Naive thymus-derived CD8-positive, alpha-beta T cell (primary cell): ENCODE measurements around the gene DBH. TPM values are rescaled to one million over a fixed set of nuclear protein-coding genes. Genes with fewer than 3 reads are reported as not detected.
"Not testable (repeated sequence)": the region's sequence is repeated elsewhere in the genome, so short reads cannot be mapped to it uniquely, and the experiment has no call there.

Experiments used
- ATAC-seq, 2 donors: fragments of 150-1000 bp; cut with Tn5 transposase in 1 of 2; sonication (Bioruptor Pico), chemical (Tn5 transposase) in 1 of 2; 1 replicate in 1 of 2; 2 replicates in 1 of 2; pipeline ENCODE4 v1.10.0; 2021; ENCODE audit warnings: mild to moderate bottlenecking in 2 of 2, moderate library complexity in 2 of 2
- POLR2A ChIA-PET: fragments of 350-600 bp; sonication (Branson Sonifier 250); formaldehyde crosslinking; loops from one replicate; lab custom pipeline; 2021; ENCODE audit warnings: antibody characterized with exemption; lab: Charles Lee
- DNase-seq, 10 donors: peaks; one replicate each; pipeline versions ENCODE4 v3.0.0 to v3.0.0-alpha.2; 2020 to 2022
- H3K27ac Mint-ChIP-seq, 10 donors: one replicate each; pipeline ENCODE4 v1.8.0; 2020 to 2022; ENCODE audit warnings: mild to moderate bottlenecking in 10 of 10, mixed read lengths in 10 of 10, moderate library complexity in 4 of 10, inconsistent platforms in 1 of 10
- H3K27me3 Mint-ChIP-seq, 5 donors: one replicate each; pipeline ENCODE4 v1.8.0; 2021 to 2022; ENCODE audit warnings: mixed read lengths in 5 of 5
- H3K36me3 Mint-ChIP-seq, 3 donors: one replicate each; pipeline ENCODE4 v1.8.0; 2020 to 2022; ENCODE audit warnings: mixed read lengths in 3 of 3, mild to moderate bottlenecking in 2 of 3, inconsistent platforms in 1 of 3
- H3K4me1 Mint-ChIP-seq, 4 donors: one replicate each; pipeline ENCODE4 v1.8.0; 2021 to 2022; ENCODE audit warnings: mixed read lengths in 4 of 4
- H3K4me3 Mint-ChIP-seq, 10 donors: one replicate each; pipeline ENCODE4 v1.8.0; 2020 to 2022; ENCODE audit warnings: mild to moderate bottlenecking in 10 of 10, mixed read lengths in 10 of 10, moderate library complexity in 6 of 10, inconsistent platforms in 1 of 10
- H3K9me3 Mint-ChIP-seq, 9 donors: one replicate each; pipeline ENCODE4 v1.8.0; 2020 to 2022; ENCODE audit warnings: mixed read lengths in 9 of 9, mild to moderate bottlenecking in 3 of 9, inconsistent platforms in 1 of 9, moderate library complexity in 1 of 9
- polyA plus RNA-seq, 3 donors: library from polyadenylated mRNA; unstranded; fragments of 300-500 nt; fragmentation: Illumina TruSeq; gene quantifications; one replicate each; pipeline ENCODE4 v1.2.3, GENCODE V29; 2021
- total RNA-seq, 8 experiments: library from RNA in 2 of 8; stranded (reverse) in 2 of 8; gene quantifications; one replicate each; pipeline ENCODE4 v1.2.3 and lab custom pipeline; 2021 to 2026

Gene DBH
- total and polyA plus RNA-seq, 5 experiments from 2014 or later, result not detected

- Mint-ChIP-seq H3K27ac (no peak overlapping the region), H3K4me1 (peaks cover 3 to 17% (median 14%) of the 10 kb centered on the region in 4 donors), H3K36me3 (no peaks in the 10 kb centered on the region), H3K4me3 (no peak overlapping the region), H3K9me3 (peaks cover 0 to 2% (median 0%) of the 10 kb centered on the region in 9 donors), H3K27me3 (peaks cover 3 to 35% (median 29%) of the 10 kb centered on the region in 5 donors)
- no peak for DNase-seq
- POLR2A ChIA-PET, result no interaction called here
- ATAC-seq, result no peak
Measured at GRCh38 chr9:133614678-133615077, 21.5 kb upstream of the DBH start.

GRCh38 chr9:133615186-133615585 is 21.0 kb upstream of the DBH start:
- ATAC-seq (no peak), DNase-seq (no peak)
- POLR2A ChIA-PET, result no interaction called here
- H3K27ac Mint-ChIP-seq, result no peak overlapping the region
- peaks cover 0 to 2% (median 0%) of the 10 kb centered on the region in 9 donors for H3K9me3 Mint-ChIP-seq
- peaks cover 7 to 21% (median 18%) of the 10 kb centered on the region in 4 donors for H3K4me1 Mint-ChIP-seq
- no peak overlapping the region for H3K4me3 Mint-ChIP-seq
- H3K36me3 Mint-ChIP-seq, result no peaks in the 10 kb centered on the region
- peaks cover 0 to 30% (median 23%) of the 10 kb centered on the region in 5 donors for H3K27me3 Mint-ChIP-seq

- peaks cover 8 to 27% (median 22%) of the 10 kb centered on the region in 4 donors for H3K4me1 Mint-ChIP-seq
- POLR2A ChIA-PET, result no interaction called here
- H3K4me3 Mint-ChIP-seq, result no peak overlapping the region
- peak overlapping the region in 1 of 10 donors; percentile 49 for H3K27ac Mint-ChIP-seq
- H3K27me3 Mint-ChIP-seq, result peaks cover 0 to 25% (median 18%) of the 10 kb centered on the region in 5 donors
- H3K9me3 Mint-ChIP-seq, result no peaks in the 10 kb centered on the region
- H3K36me3 Mint-ChIP-seq, result no peaks in the 10 kb centered on the region
- ATAC-seq, result no peak
- no peak for DNase-seq
Measured at GRCh38 chr9:133615606-133616188, 20.5 kb upstream of the DBH start.

GRCh38 chr9:133616643-133617405 is 19.3 kb upstream of the DBH start:
- Mint-ChIP-seq H3K27me3 (peaks cover 0 to 14% (median 8%) of the 10 kb centered on the region in 5 donors), H3K9me3 (no peaks in the 10 kb centered on the region), H3K36me3 (no peaks in the 10 kb centered on the region), H3K4me3 (no peak overlapping the region), H3K27ac (no peak overlapping the region), H3K4me1 (peaks cover 12 to 34% (median 31%) of the 10 kb centered on the region in 4 donors)
- DNase-seq, result no peak
- no peak for ATAC-seq
- POLR2A ChIA-PET, result no interaction called here

GRCh38 chr9:133618726-133619125 is 17.4 kb upstream of the DBH start:
- H3K4me3 Mint-ChIP-seq, result no peak overlapping the region

GRCh38 chr9:133619791-133620190 is 16.4 kb upstream of the DBH start:
- Mint-ChIP-seq H3K36me3 (no peaks in the 10 kb centered on the region), H3K9me3 (peaks cover 0 to 6% (median 0%) of the 10 kb centered on the region in 9 donors), H3K4me3 (peak overlapping the region; percentile 7 to 70 (median 52)), H3K27me3 (peaks cover 0 to 9% (median 0%) of the 10 kb centered on the region in 5 donors), H3K4me1 (peaks cover 15 to 43% (median 38%) of the 10 kb centered on the region in 4 donors), H3K27ac (peak overlapping the region in 4 of 10 donors; percentile 1 to 86 (median 54))
- DNase-seq (peak in 9 of 10 donors; percentile 38 to 69 (median 53)), ATAC-seq (peak; percentile 98 to 99)
- POLR2A ChIA-PET, result no interaction called here

More at GRCh38 chr9:133618726-133619125, 17.4 kb upstream of the DBH start:
- Mint-ChIP-seq H3K4me1 (peaks cover 15 to 43% (median 38%) of the 10 kb centered on the region in 4 donors), H3K9me3 (no peaks in the 10 kb centered on the region), H3K27me3 (peaks cover 0 to 9% (median under 1%) of the 10 kb centered on the region in 5 donors), H3K27ac (peak overlapping the region in 2 of 10 donors; percentile 63 to 81), H3K36me3 (no peaks in the 10 kb centered on the region)
- ATAC-seq, result no peak
- POLR2A ChIA-PET, result no interaction called here
- no peak for DNase-seq

- DNase-seq, result no peak
- peak overlapping the region in 2 of 10 donors; percentile 17 to 72 for H3K27ac Mint-ChIP-seq
Measured at GRCh38 chr9:133621725-133622267, 14.4 kb upstream of the DBH start.

GRCh38 chr9:133622555-133622954 is 13.6 kb upstream of the DBH start:
- H3K27me3 Mint-ChIP-seq, result peaks cover 0 to 12% (median 0%) of the 10 kb centered on the region in 5 donors
- ATAC-seq (no peak), DNase-seq (no peak)
- POLR2A ChIA-PET, result no interaction called here
- H3K27ac Mint-ChIP-seq, result peak overlapping the region in 1 of 10 donors; percentile 12
- peak overlapping the region in 1 of 10 donors; percentile 2 for H3K4me3 Mint-ChIP-seq
- H3K4me1 Mint-ChIP-seq, result peaks cover 15 to 43% (median 38%) of the 10 kb centered on the region in 4 donors
- peaks cover 0 to 17% (median 8%) of the 10 kb centered on the region in 3 donors for H3K36me3 Mint-ChIP-seq
- peaks cover 0 to 23% (median 9%) of the 10 kb centered on the region in 9 donors for H3K9me3 Mint-ChIP-seq

More at GRCh38 chr9:133621725-133622267, 14.4 kb upstream of the DBH start:
- POLR2A ChIA-PET, result no interaction called here
- no peak for ATAC-seq
- peaks cover 15 to 43% (median 38%) of the 10 kb centered on the region in 4 donors for H3K4me1 Mint-ChIP-seq
- peaks cover 0 to 16% (median 8%) of the 10 kb centered on the region in 9 donors for H3K9me3 Mint-ChIP-seq
- peak overlapping the region in 6 of 10 donors; percentile 0 to 59 (median 34) for H3K4me3 Mint-ChIP-seq
- H3K27me3 Mint-ChIP-seq, result peaks cover 0 to 12% (median 0%) of the 10 kb centered on the region in 5 donors
- H3K36me3 Mint-ChIP-seq, result peaks cover 0 to 10% (median 6%) of the 10 kb centered on the region in 3 donors

GRCh38 chr9:133626008-133626407 is 10.2 kb upstream of the DBH start:
- H3K4me3 Mint-ChIP-seq, DNase-seq, ATAC-seq, H3K27ac Mint-ChIP-seq, H3K27me3 Mint-ChIP-seq, POLR2A ChIA-PET: not testable (repeated sequence)
- peaks cover 0 to 23% (median 9%) of the 10 kb centered on the region in 9 donors for H3K9me3 Mint-ChIP-seq
- peaks cover 0 to 17% (median 8%) of the 10 kb centered on the region in 3 donors for H3K36me3 Mint-ChIP-seq
- peaks cover 5 to 14% (median 13%) of the 10 kb centered on the region in 4 donors for H3K4me1 Mint-ChIP-seq

- Mint-ChIP-seq H3K36me3 (peaks cover 0 to 17% (median 8%) of the 10 kb centered on the region in 3 donors), H3K4me3 (no peak overlapping the region), H3K9me3 (peaks cover 0 to 23% (median 9%) of the 10 kb centered on the region in 9 donors), H3K27me3 (peaks cover 0 to 4% (median 0%) of the 10 kb centered on the region in 5 donors), H3K4me1 (peaks cover 0 to 4% (median 2%) of the 10 kb centered on the region in 4 donors), H3K27ac (no peak overlapping the region)
- ATAC-seq (no peak), DNase-seq (no peak)
- POLR2A ChIA-PET, result no interaction called here
Measured at GRCh38 chr9:133627341-133627740, 8.8 kb upstream of the DBH start.

- POLR2A ChIA-PET, result no interaction called here
- no peak overlapping the region for H3K27ac Mint-ChIP-seq
- H3K4me3 Mint-ChIP-seq, result no peak overlapping the region
- no peak for DNase-seq
- peaks cover 0 to 23% (median 9%) of the 10 kb centered on the region in 9 donors for H3K9me3 Mint-ChIP-seq
- peaks cover 0 to 17% (median 8%) of the 10 kb centered on the region in 3 donors for H3K36me3 Mint-ChIP-seq
- H3K27me3 Mint-ChIP-seq, result peaks cover 0 to 5% (median 0%) of the 10 kb centered on the region in 5 donors
- no peak for ATAC-seq
- no peaks in the 10 kb centered on the region for H3K4me1 Mint-ChIP-seq
Measured at GRCh38 chr9:133628766-133629165, 7.4 kb upstream of the DBH start.
